HepG2 (cell line): ENCODE data around the gene ARHGAP26. TPM values are rescaled to one million over a fixed set of nuclear protein-coding genes. Genes with fewer than 3 reads are reported as not detected.

Experiments
- ATAC-seq: fragments of 200-7000 bp; cut with Tn5 transposase; 3 replicates; pipeline ENCODE4 v1.9.1; 2020; ENCODE audit warnings: mild to moderate bottlenecking, moderate library complexity
- BruUV-seq: library from RNA; stranded (reverse); fragments of 400-500 nt; replicated peaks from 2 replicates; lab custom pipeline; 2021; lab: Mats Ljungman, UMichigan
- CTCF ChIA-PET: fragments of 300-600 bp; formaldehyde crosslinking; extraction: SDS; loops from one replicate; lab custom pipeline; 2021; ENCODE audit warnings: low total read pairs, inconsistent platforms, low intra/inter-chr PET ratio; lab: Yijun Ruan, JAX
- POLR2A ChIA-PET: fragments of 350-600 bp; sonication (Branson Sonifier 250); formaldehyde crosslinking; loops from one replicate; lab custom pipeline; 2020; ENCODE audit warnings: antibody characterized with exemption, inconsistent platforms; lab: Yijun Ruan, JAX
- DNase-seq: peaks from one replicate; pipeline ENCODE4 v3.0.0-alpha.2; 2015; ENCODE audit warnings: low spot score
- FAIRE-seq: peaks from 3 replicates; lab custom pipeline; 2011; peaks lifted over from hg19 to GRCh38; lab: Jason Lieb, UNC
- H2AFZ ChIP-seq: one replicate; pipeline ENCODE4 v1.6.1; 2011; ENCODE audit warnings: low read length, inconsistent platforms
- H3K27ac ChIP-seq: fragments of 300-600 bp; 3 replicates; pipeline ENCODE4 v1.8.0; 2011; ENCODE audit warnings: mixed run types, mild to moderate bottlenecking, mixed read lengths, low read length, inconsistent platforms; ENCODE audit not compliant: insufficient read depth; ENCODE audit errors: extremely low read length
- H3K27me3 ChIP-seq, 2 experiments: fragments of 200-600 bp in 1 of 2; 2 replicates in 1 of 2; 3 replicates in 1 of 2; pipeline versions ENCODE4 v1.6.0 to v1.8.0; 2011; ENCODE audit warnings: low read length in 2 of 2, mild to moderate bottlenecking in 2 of 2, moderate library complexity in 2 of 2, inconsistent platforms in 1 of 2; ENCODE audit not compliant: insufficient read depth in 2 of 2, control insufficient read depth in 1 of 2
- H3K36me3 ChIP-seq, 2 experiments: fragments of 200-600 bp in 1 of 2; replicated peaks in 1 of 2; 2 replicates in 1 of 2; 3 replicates in 1 of 2; pipeline versions ENCODE4 v1.5.1 to v1.8.0; 2011; ENCODE audit warnings: low read length in 2 of 2, inconsistent platforms in 1 of 2; ENCODE audit not compliant: insufficient read depth in 2 of 2, control insufficient read depth in 1 of 2
- H3K4me1 ChIP-seq: 2 replicates; pipeline ENCODE4 v1.5.1; 2012; ENCODE audit warnings: low read length, inconsistent platforms; ENCODE audit not compliant: insufficient read depth
- H3K4me2 ChIP-seq: 2 replicates; pipeline ENCODE4 v1.6.0; 2011; ENCODE audit warnings: low read depth, low read length, inconsistent platforms
- H3K4me3 ChIP-seq, 3 experiments: fragments of 200-600 bp in 1 of 3; sonication (generic), shearing (Covaris generic) in 1 of 3; replicated peaks in 1 of 3; 2 replicates each; pipeline ENCODE4 v1.5.1; 2011 to 2016; ENCODE audit warnings: low read length in 3 of 3, inconsistent platforms in 2 of 3, low read depth in 2 of 3, mild to moderate bottlenecking in 2 of 3, control low read depth in 1 of 3, mixed read lengths in 1 of 3; ENCODE audit not compliant: insufficient read depth in 1 of 3
- H3K79me2 ChIP-seq: one replicate; pipeline ENCODE4 v1.6.1; 2011; ENCODE audit warnings: low read length, inconsistent platforms; ENCODE audit not compliant: insufficient read depth
- H3K9ac ChIP-seq: 2 replicates; pipeline ENCODE4 v1.6.0; 2011; ENCODE audit warnings: mild to moderate bottlenecking, low read depth, low read length, inconsistent platforms; ENCODE audit not compliant: insufficient read depth
- H3K9me3 ChIP-seq: 2 replicates; pipeline ENCODE4 v1.5.1; 2012; ENCODE audit warnings: mild to moderate bottlenecking, low read length
- H4K20me1 ChIP-seq: 2 replicates; pipeline ENCODE4 v1.6.0; 2011; ENCODE audit warnings: inconsistent platforms, mild to moderate bottlenecking, low read length, moderate library complexity; ENCODE audit not compliant: insufficient read depth
- ELF3 ChIP-seq: IDR thresholded peaks from 2 replicates; pipeline ENCODE4 v1.6.1; 2016; ENCODE audit warnings: missing genetic modification reagents, missing compliant biosample characterization
- HDAC6 ChIP-seq: fragments of 200-600 bp; sonication (generic); IDR thresholded peaks from 2 replicates; pipeline ENCODE4 v1.7.0; 2017; ENCODE audit warnings: mild to moderate bottlenecking, antibody characterized with exemption, low read length, low read depth
- HNF4G ChIP-seq, 2 experiments: sonication (generic) in 1 of 2; formaldehyde crosslinking in 1 of 2; IDR thresholded peaks; 2 replicates each; pipeline versions ENCODE4 v1.4.0 to v1.6.1; 2011 to 2020; ENCODE audit warnings: borderline replicate concordance in 2 of 2, low read depth in 2 of 2, mild to moderate bottlenecking in 2 of 2, low read length in 1 of 2, missing genetic modification reagents in 1 of 2, moderate library complexity in 1 of 2
- HOXA9 ChIP-seq: sonication (generic); formaldehyde crosslinking; IDR thresholded peaks from 2 replicates; pipeline ENCODE4 v1.8.1; 2022; ENCODE audit warnings: missing genetic modification reagents, mild to moderate bottlenecking, moderate library complexity, borderline replicate concordance
- MXD4 ChIP-seq: IDR thresholded peaks from 2 replicates; pipeline ENCODE4 v1.6.1; 2016; ENCODE audit warnings: mild to moderate bottlenecking, missing biosample characterization, missing genetic modification reagents
- PPARG ChIP-seq: conservative IDR thresholded peaks from 2 replicates; pipeline ENCODE4 v1.6.1; 2016; ENCODE audit warnings: missing biosample characterization, missing genetic modification reagents
- SATB2 ChIP-seq: sonication (generic); formaldehyde crosslinking; IDR thresholded peaks from 2 replicates; pipeline ENCODE4 v1.5.0; 2020; ENCODE audit warnings: missing genetic modification reagents
- SMAD1 ChIP-seq: sonication (generic); formaldehyde crosslinking; IDR thresholded peaks from 2 replicates; pipeline ENCODE4 v1.4.0; 2020; ENCODE audit warnings: missing genetic modification reagents, low read depth, mild to moderate bottlenecking, borderline replicate concordance
- TAF15 ChIP-seq: fragments of 200-400 bp; formaldehyde crosslinking; IDR thresholded peaks from one replicate; pipeline ENCODE4 v1.6.1; 2018; ENCODE audit warnings: mild to moderate bottlenecking, low read depth, low read length; ENCODE audit not compliant: poor library complexity, severe bottlenecking
- TRIM24 ChIP-seq: sonication (generic); formaldehyde crosslinking; IDR thresholded peaks from 2 replicates; pipeline ENCODE4 v1.8.0; 2022; ENCODE audit warnings: mild to moderate bottlenecking, missing genetic modification reagents
- ZNF569 ChIP-seq: sonication (generic); formaldehyde crosslinking; IDR thresholded peaks from 2 replicates; pipeline ENCODE4 v1.5.0; 2020; ENCODE audit warnings: mild to moderate bottlenecking, missing genetic modification reagents, moderate library complexity, borderline replicate concordance
- ZNF878 ChIP-seq: sonication (generic); formaldehyde crosslinking; IDR thresholded peaks from 2 replicates; pipeline ENCODE4 v1.8.1; 2023; ENCODE audit warnings: mild to moderate bottlenecking, missing genetic modification reagents, moderate library complexity
- ZSCAN12 ChIP-seq: sonication (generic); formaldehyde crosslinking; IDR thresholded peaks from 2 replicates; pipeline ENCODE4 v1.9.0; 2021; ENCODE audit warnings: mild to moderate bottlenecking, missing genetic modification reagents
- WGBS: methylation state at CpG from one replicate; pipeline ENCODE4 v1.1.6; 2017; ENCODE audit warnings: low lambda C conversion rate; 5-methylcytosine and 5-hydroxymethylcytosine counted together
- in situ Hi-C: cut with HindIII; loops from 2 replicates; pipeline ENCODE4 v1.10.0; 2017; ENCODE audit warnings: low pct_unique_long_range_greater_than_20kb; ENCODE audit not compliant: extremely low pct_ligation_motif_present
- intact Hi-C: fragments of 100-400 bp; cut with micrococcal nuclease; formaldehyde crosslinking; loops from one replicate; pipeline ENCODE4 v1.10.0; 2022; ENCODE audit not compliant: unreplicated experiment
- polyA plus RNA-seq, 8 experiments: library from polyadenylated mRNA; depleted of rRNA in 3 of 8; stranded (reverse) in 7 of 8; unstranded in 1 of 8; fragments of >200 nt; fragmentation: Illumina TruSeq in 4 of 8; extraction: Trizol in 4 of 8; gene quantifications; 2 replicates each; pipeline versions ENCODE4 v1.2.1 to v1.2.3, GENCODE V29; 2011 to 2016; ENCODE audit warnings: low read depth in 4 of 8, missing spikeins in 1 of 8, mixed read lengths in 1 of 8; ENCODE audit not compliant: insufficient read depth in 1 of 8
- total RNA-seq, 5 experiments: library from RNA; depleted of rRNA; stranded (reverse); fragments of >200 nt; fragmentation: Illumina TruSeq; extraction: Trizol; gene quantifications; 2 replicates each; pipeline ENCODE4 v1.2.3, GENCODE V29; 2016; ENCODE audit warnings: low read depth in 1 of 5
- TF ChIP-seq, protein P1 (sequence below): sonication (generic); formaldehyde crosslinking; IDR thresholded peaks from 2 replicates; pipeline ENCODE4 v1.4.0; 2020; ENCODE audit warnings: mild to moderate bottlenecking, missing genetic modification reagents
- TF ChIP-seq, protein P2 (sequence below): sonication (generic); formaldehyde crosslinking; conservative IDR thresholded peaks from 2 replicates; pipeline ENCODE4 v1.4.0; 2020; ENCODE audit warnings: mild to moderate bottlenecking, missing genetic modification reagents, moderate library complexity
- TF ChIP-seq, protein P3 (sequence below): sonication (generic); formaldehyde crosslinking; IDR thresholded peaks from 2 replicates; pipeline ENCODE4 v1.5.0; 2020; ENCODE audit warnings: missing genetic modification reagents
- TF ChIP-seq, protein P4 (sequence below): sonication (generic); formaldehyde crosslinking; IDR thresholded peaks from 2 replicates; pipeline ENCODE4 v1.4.0; 2020; ENCODE audit warnings: missing genetic modification reagents

The ARHGAP26 gene
- total and polyA plus RNA-seq, 2 of the 13 experiments (the other 11 are each of a cell fraction or from before 2014, with no cell fraction given): 9.6 to 18.2 TPM

- Histone ChIP-seq H3K4me1 (peaks cover 50% of the 10 kb centered on the region), H3K36me3 (no peaks in the 10 kb centered on the region), H3K27me3 (no peaks in the 10 kb centered on the region), H3K79me2 (peaks cover 9% of the 10 kb centered on the region), H3K27ac (peak overlapping the region; percentile 10), H3K9me3 (no peaks in the 10 kb centered on the region), H4K20me1 (no peaks in the 10 kb centered on the region), H3K4me2 (peak overlapping the region; percentile 43), H2AFZ (no peak overlapping the region), H3K4me3 (peak overlapping the region in 2 of 3 experiments; percentile 10 to 14; a peak in 2 of 6 replicates), H3K9ac (no peak overlapping the region)
- intact Hi-C loops: loop anchor here (1.0 kb wide), 1 partner anchor 11 kb away; no protein-coding TSS in a partner anchor
- in situ Hi-C loops: no loop called here
- BruUV-seq: no TSS peak
- FAIRE-seq (peak; percentile 67), DNase-seq (no peak), ATAC-seq (peak; percentile 67)
- ChIA-PET POLR2A (interaction anchor here (1.4 kb wide), 1 partner anchor 37 kb away, joined by 6 read pairs; no protein-coding TSS in a partner anchor), CTCF (no interaction called here)
- 37% methylated on average over 4 of the region's 4 CpGs for WGBS
- TF ChIP-seq SATB2 (no peak), SMAD1 (CRISPR knock-in tag) (no peak), ZNF569 (no peak), ELF3 (no peak), TRIM24 (CRISPR knock-in tag) (no peak), TAF15 (no peak), HDAC6 (no peak), HNF4G (IDR thresholded peaks at IDR 0.05; ENCODE audit: borderline replicate concordance, low read depth, low read length) (0 out of 2 replicates have a peak, but pooled peaks have one; percentile 11), HNF4G (CRISPR knock-in tag; IDR thresholded peaks at IDR 0.05; ENCODE audit: borderline replicate concordance, low read depth) (no peak), ZSCAN12 (CRISPR knock-in tag) (no peak), PPARG (peak; percentile 23; the same call in 1 of the 2 replicates), MXD4 (CRISPR knock-in tag) (no peak), HOXA9 (no peak), ZNF878 (CRISPR knock-in tag) (no peak)
- TF ChIP-seq, protein P1, sequence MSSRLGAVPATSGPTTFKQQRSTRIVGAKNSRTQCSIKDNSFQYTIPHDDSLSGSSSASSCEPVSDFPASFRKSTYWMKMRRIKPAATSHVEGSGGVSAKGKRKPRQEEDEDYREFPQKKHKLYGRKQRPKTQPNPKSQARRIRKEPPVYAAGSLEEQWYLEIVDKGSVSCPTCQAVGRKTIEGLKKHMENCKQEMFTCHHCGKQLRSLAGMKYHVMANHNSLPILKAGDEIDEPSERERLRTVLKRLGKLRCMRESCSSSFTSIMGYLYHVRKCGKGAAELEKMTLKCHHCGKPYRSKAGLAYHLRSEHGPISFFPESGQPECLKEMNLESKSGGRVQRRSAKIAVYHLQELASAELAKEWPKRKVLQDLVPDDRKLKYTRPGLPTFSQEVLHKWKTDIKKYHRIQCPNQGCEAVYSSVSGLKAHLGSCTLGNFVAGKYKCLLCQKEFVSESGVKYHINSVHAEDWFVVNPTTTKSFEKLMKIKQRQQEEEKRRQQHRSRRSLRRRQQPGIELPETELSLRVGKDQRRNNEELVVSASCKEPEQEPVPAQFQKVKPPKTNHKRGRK (CRISPR knock-in tag): no peak
- TF ChIP-seq, protein P2, sequence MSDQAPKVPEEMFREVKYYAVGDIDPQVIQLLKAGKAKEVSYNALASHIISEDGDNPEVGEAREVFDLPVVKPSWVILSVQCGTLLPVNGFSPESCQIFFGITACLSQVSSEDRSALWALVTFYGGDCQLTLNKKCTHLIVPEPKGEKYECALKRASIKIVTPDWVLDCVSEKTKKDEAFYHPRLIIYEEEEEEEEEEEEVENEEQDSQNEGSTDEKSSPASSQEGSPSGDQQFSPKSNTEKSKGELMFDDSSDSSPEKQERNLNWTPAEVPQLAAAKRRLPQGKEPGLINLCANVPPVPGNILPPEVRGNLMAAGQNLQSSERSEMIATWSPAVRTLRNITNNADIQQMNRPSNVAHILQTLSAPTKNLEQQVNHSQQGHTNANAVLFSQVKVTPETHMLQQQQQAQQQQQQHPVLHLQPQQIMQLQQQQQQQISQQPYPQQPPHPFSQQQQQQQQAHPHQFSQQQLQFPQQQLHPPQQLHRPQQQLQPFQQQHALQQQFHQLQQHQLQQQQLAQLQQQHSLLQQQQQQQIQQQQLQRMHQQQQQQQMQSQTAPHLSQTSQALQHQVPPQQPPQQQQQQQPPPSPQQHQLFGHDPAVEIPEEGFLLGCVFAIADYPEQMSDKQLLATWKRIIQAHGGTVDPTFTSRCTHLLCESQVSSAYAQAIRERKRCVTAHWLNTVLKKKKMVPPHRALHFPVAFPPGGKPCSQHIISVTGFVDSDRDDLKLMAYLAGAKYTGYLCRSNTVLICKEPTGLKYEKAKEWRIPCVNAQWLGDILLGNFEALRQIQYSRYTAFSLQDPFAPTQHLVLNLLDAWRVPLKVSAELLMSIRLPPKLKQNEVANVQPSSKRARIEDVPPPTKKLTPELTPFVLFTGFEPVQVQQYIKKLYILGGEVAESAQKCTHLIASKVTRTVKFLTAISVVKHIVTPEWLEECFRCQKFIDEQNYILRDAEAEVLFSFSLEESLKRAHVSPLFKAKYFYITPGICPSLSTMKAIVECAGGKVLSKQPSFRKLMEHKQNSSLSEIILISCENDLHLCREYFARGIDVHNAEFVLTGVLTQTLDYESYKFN (CRISPR knock-in tag): no peak
- TF ChIP-seq, protein P3, sequence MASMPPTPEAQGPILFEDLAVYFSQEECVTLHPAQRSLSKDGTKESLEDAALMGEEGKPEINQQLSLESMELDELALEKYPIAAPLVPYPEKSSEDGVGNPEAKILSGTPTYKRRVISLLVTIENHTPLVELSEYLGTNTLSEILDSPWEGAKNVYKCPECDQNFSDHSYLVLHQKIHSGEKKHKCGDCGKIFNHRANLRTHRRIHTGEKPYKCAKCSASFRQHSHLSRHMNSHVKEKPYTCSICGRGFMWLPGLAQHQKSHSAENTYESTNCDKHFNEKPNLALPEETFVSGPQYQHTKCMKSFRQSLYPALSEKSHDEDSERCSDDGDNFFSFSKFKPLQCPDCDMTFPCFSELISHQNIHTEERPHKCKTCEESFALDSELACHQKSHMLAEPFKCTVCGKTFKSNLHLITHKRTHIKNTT: no peak
- TF ChIP-seq, protein P4, sequence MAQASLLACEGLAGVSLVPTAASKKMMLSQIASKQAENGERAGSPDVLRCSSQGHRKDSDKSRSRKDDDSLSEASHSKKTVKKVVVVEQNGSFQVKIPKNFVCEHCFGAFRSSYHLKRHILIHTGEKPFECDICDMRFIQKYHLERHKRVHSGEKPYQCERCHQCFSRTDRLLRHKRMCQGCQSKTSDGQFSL: no peak
Measured at GRCh38 chr5:142796492-142797109, 26.4 kb downstream of the ARHGAP26 start.
